ENCODE measurements around the gene CTTNBP2NL. TPM values are rescaled to one million over a fixed set of nuclear protein-coding genes. Genes with fewer than 3 reads are reported as not detected.
A peak's percentile ranks its signal among the peaks of the same experiment; 100 is the strongest.

Gene CTTNBP2NL
- total RNA-seq, 3 donors from 2014 or later, result 61.4 to 90.2 (median 79.6) TPM

DNA sequence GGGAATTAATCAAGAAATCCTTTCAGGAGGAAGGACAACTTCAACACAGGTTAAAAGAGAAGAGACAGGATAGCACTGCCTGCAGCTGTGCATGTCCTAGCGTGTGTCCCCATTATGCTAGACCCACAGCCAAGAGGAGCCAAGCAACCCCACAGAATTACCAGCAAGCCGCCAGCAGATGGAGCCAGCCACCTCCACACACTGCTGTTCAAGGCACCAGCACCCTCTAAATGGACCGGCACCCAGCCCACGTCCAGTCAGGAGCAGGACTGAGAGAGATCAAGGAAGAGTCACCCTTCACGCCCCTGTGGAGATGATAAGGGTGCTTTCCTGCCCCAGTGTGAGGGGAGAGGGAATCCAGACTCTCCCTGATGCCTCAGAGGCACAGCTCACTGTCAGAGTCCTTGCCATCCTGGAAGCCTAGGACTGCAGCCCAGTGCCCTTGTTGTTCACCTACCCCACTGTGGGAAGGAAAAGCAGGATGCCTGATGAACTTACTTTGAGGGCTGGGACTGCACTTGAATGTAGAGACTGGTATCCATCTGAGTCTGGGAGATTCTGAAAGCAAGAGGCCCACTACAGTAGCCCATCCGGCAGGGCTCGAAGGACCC lies 37.1 kb upstream of the CTTNBP2NL start:
- intact Hi-C loops (cut with DNase I, micrococcal nuclease), result no loop called here
- peak; percentile 80 to 82 (median 81) for DNase-seq
- no peak overlapping the region for H3K4me3 ChIP-seq
- ATAC-seq, result peak; percentile 67
- H3K36me3 ChIP-seq (ENCODE audit: low read depth), result no peaks in the 10 kb centered on the region
- TF ChIP-seq, protein P1, sequence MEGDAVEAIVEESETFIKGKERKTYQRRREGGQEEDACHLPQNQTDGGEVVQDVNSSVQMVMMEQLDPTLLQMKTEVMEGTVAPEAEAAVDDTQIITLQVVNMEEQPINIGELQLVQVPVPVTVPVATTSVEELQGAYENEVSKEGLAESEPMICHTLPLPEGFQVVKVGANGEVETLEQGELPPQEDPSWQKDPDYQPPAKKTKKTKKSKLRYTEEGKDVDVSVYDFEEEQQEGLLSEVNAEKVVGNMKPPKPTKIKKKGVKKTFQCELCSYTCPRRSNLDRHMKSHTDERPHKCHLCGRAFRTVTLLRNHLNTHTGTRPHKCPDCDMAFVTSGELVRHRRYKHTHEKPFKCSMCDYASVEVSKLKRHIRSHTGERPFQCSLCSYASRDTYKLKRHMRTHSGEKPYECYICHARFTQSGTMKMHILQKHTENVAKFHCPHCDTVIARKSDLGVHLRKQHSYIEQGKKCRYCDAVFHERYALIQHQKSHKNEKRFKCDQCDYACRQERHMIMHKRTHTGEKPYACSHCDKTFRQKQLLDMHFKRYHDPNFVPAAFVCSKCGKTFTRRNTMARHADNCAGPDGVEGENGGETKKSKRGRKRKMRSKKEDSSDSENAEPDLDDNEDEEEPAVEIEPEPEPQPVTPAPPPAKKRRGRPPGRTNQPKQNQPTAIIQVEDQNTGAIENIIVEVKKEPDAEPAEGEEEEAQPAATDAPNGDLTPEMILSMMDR (IDR thresholded peaks at IDR 0.05), result peak; percentile 26
- no peaks in the 10 kb centered on the region for H3K9me3 ChIP-seq
- peaks cover 31% of the 10 kb centered on the region for H3K4me1 ChIP-seq (ENCODE audit: low read depth)

DNA sequence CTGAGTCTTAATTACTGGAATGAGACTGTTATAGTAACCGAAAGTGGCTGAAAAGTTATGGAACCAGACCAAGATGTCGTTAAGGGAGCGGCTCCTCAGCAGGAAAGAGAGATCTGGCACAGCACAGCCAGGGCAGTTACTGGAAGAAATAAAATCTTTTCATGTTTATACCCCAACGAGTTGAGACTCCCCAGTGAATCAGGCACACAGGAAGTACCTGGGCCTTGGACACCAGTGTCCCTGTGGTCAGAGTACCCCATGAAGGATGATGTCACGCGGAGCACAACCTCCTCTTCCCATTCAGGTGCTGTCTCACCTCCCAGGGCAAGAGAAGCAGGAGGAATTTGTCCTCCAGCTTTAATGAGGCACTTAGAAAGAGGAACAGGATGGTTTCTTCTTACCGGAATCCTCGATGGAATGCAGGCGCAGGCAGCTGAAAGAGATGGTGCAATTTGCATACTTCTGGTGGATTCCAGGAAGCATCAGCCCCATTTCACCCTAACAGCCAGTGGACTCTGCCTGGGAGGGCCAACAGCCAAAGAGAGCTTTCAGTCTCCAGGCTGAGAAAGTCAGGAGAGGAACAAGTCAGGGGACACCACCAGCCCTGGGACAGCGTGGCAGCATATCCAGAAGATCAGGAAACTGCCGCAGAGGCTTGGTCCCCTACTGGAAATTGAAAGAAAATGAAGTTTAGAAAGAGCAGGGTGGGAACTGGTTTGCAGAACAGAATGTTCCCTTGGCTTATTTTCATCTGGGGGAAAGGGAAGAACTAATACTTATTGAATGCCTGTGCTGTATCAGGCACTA lies 35.9 kb upstream of the CTTNBP2NL start:
- ATAC-seq (peak; percentile 82), DNase-seq (peak; percentile 64 to 80 (median 64))
- Histone ChIP-seq H3K36me3 (ENCODE audit: low read depth) (no peaks in the 10 kb centered on the region), H3K4me1 (ENCODE audit: low read depth) (peaks cover 31% of the 10 kb centered on the region), H3K4me3 (no peak overlapping the region), H3K9me3 (no peaks in the 10 kb centered on the region)
- TF ChIP-seq, protein P1 (IDR thresholded peaks at IDR 0.05), result no peak
- intact Hi-C loops (cut with DNase I, micrococcal nuclease), result no loop called here

DNA sequence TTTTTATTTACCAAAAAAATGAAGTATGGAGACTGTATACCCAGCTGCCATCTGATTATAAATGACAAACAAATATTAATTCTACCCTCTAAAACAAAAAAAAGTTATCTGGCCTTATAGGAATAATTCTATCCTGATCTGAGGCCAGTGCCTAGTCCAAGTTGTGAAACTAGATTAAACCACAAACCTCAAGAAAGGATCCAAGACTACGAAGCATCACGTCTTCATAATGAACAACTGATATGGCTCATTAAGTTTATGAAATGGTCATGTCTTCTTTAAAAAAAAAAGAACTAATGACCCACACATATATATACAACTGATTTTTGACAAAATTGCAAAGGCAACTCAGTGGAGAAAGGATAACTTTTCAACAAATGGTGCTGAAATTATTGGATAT lies 32.4 kb upstream of the CTTNBP2NL start:
- peaks cover 30% of the 10 kb centered on the region for H3K4me1 ChIP-seq (ENCODE audit: low read depth)
- intact Hi-C loops (cut with DNase I, micrococcal nuclease), result no loop called here
- H3K4me3 ChIP-seq, result no peak overlapping the region
- H3K36me3 ChIP-seq (ENCODE audit: low read depth), result no peaks in the 10 kb centered on the region
- DNase-seq (no peak), ATAC-seq (no peak)
- no peaks in the 10 kb centered on the region for H3K9me3 ChIP-seq
- TF ChIP-seq, protein P1 (IDR thresholded peaks at IDR 0.05), result no peak

DNA sequence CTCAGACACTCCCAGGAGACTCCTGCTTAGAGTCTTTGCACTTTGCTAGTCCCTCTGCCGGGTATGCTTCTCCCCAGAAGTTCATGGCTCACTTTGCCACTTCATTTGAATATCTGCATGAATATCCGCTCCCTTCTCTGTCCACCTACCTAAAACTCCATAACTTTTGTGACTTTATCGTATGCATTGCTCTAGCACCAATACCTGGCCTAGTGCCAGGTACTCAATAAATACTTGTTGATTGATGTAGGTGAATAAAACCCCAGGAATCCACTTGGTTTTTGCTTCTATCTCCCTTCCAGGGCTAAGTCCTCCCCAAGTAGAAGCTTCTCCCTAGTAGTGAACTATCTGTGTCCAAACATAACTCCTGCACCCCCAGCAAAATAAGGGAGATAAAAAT lies 27.8 kb upstream of the CTTNBP2NL start:
- Histone ChIP-seq H3K4me1 (ENCODE audit: low read depth) (no peaks in the 10 kb centered on the region), H3K9me3 (no peaks in the 10 kb centered on the region), H3K4me3 (no peak overlapping the region), H3K36me3 (ENCODE audit: low read depth) (no peaks in the 10 kb centered on the region)
- DNase-seq, result no peak
- intact Hi-C loops (cut with DNase I, micrococcal nuclease), result no loop called here
- TF ChIP-seq, protein P1 (IDR thresholded peaks at IDR 0.05), result no peak
- ATAC-seq, result no peak

DNA sequence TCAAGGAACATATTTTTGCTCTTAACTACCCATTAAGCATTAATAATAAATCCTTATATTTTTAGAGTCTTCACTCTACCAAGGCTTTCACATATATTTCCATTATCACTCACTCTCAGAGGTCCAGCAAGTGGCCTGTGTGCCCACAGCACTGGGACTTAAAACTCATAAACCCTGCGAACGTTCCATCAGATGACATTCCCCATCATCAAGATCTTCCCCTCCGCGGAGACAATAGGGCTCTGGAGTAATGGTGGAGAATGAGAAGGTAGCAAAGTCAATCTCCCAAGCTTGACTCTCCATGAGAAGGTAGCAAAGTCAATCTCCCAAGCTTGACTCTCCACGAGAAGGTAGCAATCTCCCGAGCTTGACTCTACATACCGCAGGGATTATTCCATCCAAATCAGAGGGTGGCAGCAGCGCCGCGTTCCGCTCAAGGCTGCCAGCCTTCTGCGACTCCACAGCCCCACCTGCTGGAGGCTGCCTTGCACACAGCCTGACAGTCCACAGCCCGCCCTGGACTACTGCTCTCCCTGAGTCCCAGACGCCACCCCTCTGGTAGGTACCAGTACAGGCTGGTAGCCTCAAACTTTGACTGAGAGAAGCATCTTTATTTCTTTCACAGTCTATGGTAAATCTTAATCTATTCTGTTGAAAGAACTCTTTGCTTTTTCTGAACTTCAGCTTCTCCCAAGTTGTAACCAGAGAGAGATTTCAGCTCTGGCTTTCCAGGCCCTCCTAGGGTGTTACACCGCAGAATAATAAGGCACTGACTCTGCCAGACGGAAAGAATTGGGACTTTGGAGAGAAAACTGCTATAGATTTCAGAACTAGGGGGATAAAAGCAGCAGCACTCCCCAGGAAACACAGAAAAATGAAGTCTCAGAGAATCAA lies 26.4 kb upstream of the CTTNBP2NL start:
- Histone ChIP-seq H3K36me3 (ENCODE audit: low read depth) (no peaks in the 10 kb centered on the region), H3K4me3 (no peak overlapping the region), H3K9me3 (no peaks in the 10 kb centered on the region), H3K4me1 (ENCODE audit: low read depth) (no peaks in the 10 kb centered on the region)
- DNase-seq (peak; percentile 85 to 97 (median 94)), ATAC-seq (peak; percentile 100)
- TF ChIP-seq, protein P1 (IDR thresholded peaks at IDR 0.05), result peak; percentile 95
- intact Hi-C loops (cut with DNase I, micrococcal nuclease), result no loop called here
